A673 (cell line): ENCODE data around the gene CPLX4. TPM values are rescaled to one million over a fixed set of nuclear protein-coding genes. Genes with fewer than 3 reads are reported as not detected.
A peak's percentile ranks its signal among the peaks of the same experiment; 100 is the strongest.

Source experiments
- BruUV-seq: library from RNA; stranded (reverse); fragments of 400-500 nt; replicated peaks from 2 replicates; lab custom pipeline; 2021; lab: Mats Ljungman, UMichigan
- CTCF ChIA-PET: fragments of 300-600 bp; sonication (Branson Sonifier 250); formaldehyde crosslinking; loops from one replicate; lab custom pipeline; 2022; ENCODE audit warnings: antibody characterized with exemption; lab: Charles Lee
- POLR2A ChIA-PET: fragments of 300-600 bp; sonication (Branson Sonifier 250); formaldehyde crosslinking; loops from one replicate; lab custom pipeline; 2022; ENCODE audit warnings: antibody characterized with exemption; ENCODE audit not compliant: low non-redundant PET; lab: Charles Lee
- DNase-seq: peaks from one replicate; pipeline ENCODE4 v3.0.0-alpha.2; 2015; ENCODE audit warnings: low spot score
- H3K27ac ChIP-seq: fragments of 200-600 bp; sonication (generic); 2 replicates; pipeline ENCODE4 v1.5.1; 2016; ENCODE audit warnings: mixed run types, low read depth, mild to moderate bottlenecking, mixed read lengths, antibody characterized with exemption, low read length; ENCODE audit not compliant: poor library complexity, severe bottlenecking
- H3K27me3 ChIP-seq: fragments of 200-600 bp; sonication (generic); replicated peaks from 2 replicates; pipeline ENCODE4 v1.6.1; 2017; ENCODE audit warnings: mixed run types, low read depth, mild to moderate bottlenecking, mixed read lengths, antibody characterized with exemption, low read length; ENCODE audit not compliant: insufficient read depth, poor library complexity
- H3K36me3 ChIP-seq: fragments of 200-600 bp; sonication (generic); 2 replicates; pipeline ENCODE4 v1.6.1; 2016; ENCODE audit warnings: mixed run types, mild to moderate bottlenecking, mixed read lengths, antibody characterized with exemption, low read length; ENCODE audit not compliant: insufficient read depth, poor library complexity, severe bottlenecking
- H3K4me1 ChIP-seq: fragments of 200-600 bp; sonication (generic); 2 replicates; pipeline ENCODE4 v1.6.1; 2017; ENCODE audit warnings: mixed run types, mild to moderate bottlenecking, mixed read lengths, antibody characterized with exemption, low read length; ENCODE audit not compliant: insufficient read depth, poor library complexity, severe bottlenecking
- H3K4me3 ChIP-seq: fragments of 200-600 bp; sonication (generic); 2 replicates; pipeline ENCODE4 v1.5.1; 2016; ENCODE audit warnings: low read depth, mixed run types, mild to moderate bottlenecking, mixed read lengths, low read length; ENCODE audit not compliant: poor library complexity, severe bottlenecking
- H3K9me3 ChIP-seq: fragments of 200-600 bp; sonication (generic); 2 replicates; pipeline ENCODE4 v1.6.1; 2016; ENCODE audit warnings: mixed run types, low read depth, mild to moderate bottlenecking, mixed read lengths, antibody characterized with exemption, low read length; ENCODE audit not compliant: poor library complexity, severe bottlenecking
- CTCF ChIP-seq: fragments of 300-800, 200-600 bp; sonication (generic); conservative IDR thresholded peaks from 2 replicates; pipeline ENCODE4 v1.5.1; 2017; ENCODE audit warnings: low read depth, mild to moderate bottlenecking, antibody characterized with exemption, low read length, moderate library complexity, mixed read lengths
- EZH2 ChIP-seq: fragments of 200-600 bp; sonication (generic); IDR thresholded peaks from 2 replicates; pipeline ENCODE4 v1.6.1; 2017; ENCODE audit warnings: borderline replicate concordance, low read depth, mild to moderate bottlenecking, mixed read lengths, antibody characterized with exemption, low read length; ENCODE audit not compliant: poor library complexity, severe bottlenecking
- intact Hi-C: fragments of 100-400 bp; cut with micrococcal nuclease; formaldehyde crosslinking; loops from one replicate; pipeline ENCODE4 v1.10.0; 2022; ENCODE audit not compliant: unreplicated experiment
- total RNA-seq: library from RNA; stranded (reverse); gene quantifications from 2 replicates; pipeline ENCODE4 v1.2.3, GENCODE V29; 2021

Gene CPLX4
- total RNA-seq, 1 experiment from 2014 or later = not detected

- no TSS peak for BruUV-seq
- H3K4me3 ChIP-seq = peak overlapping the region; percentile 81
- H3K27ac ChIP-seq = peak overlapping the region; percentile 74
- intact Hi-C loops = no loop called here
- ChIA-PET CTCF (interaction anchor here (2.3 kb wide), 1 partner anchor 132 kb away, joined by 9 read pairs; no protein-coding TSS in a partner anchor), POLR2A (no interaction called here)
- no peak for DNase-seq
- H3K27me3 ChIP-seq = no peaks in the 10 kb centered on the region
- no peaks in the 10 kb centered on the region for H3K9me3 ChIP-seq
- peaks cover 36% of the 10 kb centered on the region for H3K4me1 ChIP-seq
- TF ChIP-seq EZH2 (no peak), CTCF (no peak)
- peaks cover 5% of the 10 kb centered on the region for H3K36me3 ChIP-seq
Observed at GRCh38 chr18:59270689-59271257, 47.7 kb downstream of the CPLX4 start.

- Histone ChIP-seq H3K4me3 (peak overlapping the region; percentile 36), H3K27me3 (no peaks in the 10 kb centered on the region), H3K36me3 (peaks cover 5% of the 10 kb centered on the region), H3K9me3 (no peaks in the 10 kb centered on the region), H3K27ac (peak overlapping the region; percentile 21), H3K4me1 (peaks cover 45% of the 10 kb centered on the region)
- CTCF ChIA-PET = interaction anchor here (0.9 kb wide), 1 partner anchor 133 kb away, joined by 3 read pairs; no protein-coding TSS in a partner anchor
- DNase-seq = no peak
- intact Hi-C loops = no loop called here
- no TSS peak for BruUV-seq
- POLR2A ChIA-PET = no interaction called here
- TF ChIP-seq EZH2 (no peak), CTCF (no peak)
Observed at GRCh38 chr18:59269563-59270119, 48.8 kb downstream of the CPLX4 start.

GRCh38 chr18:59268721-59269562, 49.5 kb downstream of the CPLX4 start:
- H3K36me3 ChIP-seq = peaks cover 5% of the 10 kb centered on the region
- peak overlapping the region; percentile 21 for H3K27ac ChIP-seq
- H3K9me3 ChIP-seq = no peaks in the 10 kb centered on the region
- no TSS peak for BruUV-seq
- peak; percentile 83 for DNase-seq
- H3K4me3 ChIP-seq = peak overlapping the region; percentile 36
- CTCF ChIA-PET = interaction anchor here (0.9 kb wide), 1 partner anchor 134 kb away, joined by 3 read pairs; no protein-coding TSS in a partner anchor
- TF ChIP-seq CTCF = no peak; the same call in 1 of the 2 replicates
- TF ChIP-seq EZH2 = no peak
- H3K4me1 ChIP-seq = peaks cover 52% of the 10 kb centered on the region
- POLR2A ChIA-PET = no interaction called here
- peaks cover 5% of the 10 kb centered on the region for H3K27me3 ChIP-seq
- intact Hi-C loops = no loop called here
